Erythroblast (primary cell): ENCODE measurements around the gene ZMIZ1.

Source experiments
- GATA1 ChIP-seq: IDR thresholded peaks from 2 replicates; pipeline ENCODE4 v1.6.1; 2011; ENCODE audit warnings: low read depth, mild to moderate bottlenecking, control low read depth, low read length, moderate library complexity
- POLR2A ChIP-seq: IDR thresholded peaks from 2 replicates; pipeline ENCODE4 v1.6.1; 2011; ENCODE audit warnings: mild to moderate bottlenecking, low read length

DNA sequence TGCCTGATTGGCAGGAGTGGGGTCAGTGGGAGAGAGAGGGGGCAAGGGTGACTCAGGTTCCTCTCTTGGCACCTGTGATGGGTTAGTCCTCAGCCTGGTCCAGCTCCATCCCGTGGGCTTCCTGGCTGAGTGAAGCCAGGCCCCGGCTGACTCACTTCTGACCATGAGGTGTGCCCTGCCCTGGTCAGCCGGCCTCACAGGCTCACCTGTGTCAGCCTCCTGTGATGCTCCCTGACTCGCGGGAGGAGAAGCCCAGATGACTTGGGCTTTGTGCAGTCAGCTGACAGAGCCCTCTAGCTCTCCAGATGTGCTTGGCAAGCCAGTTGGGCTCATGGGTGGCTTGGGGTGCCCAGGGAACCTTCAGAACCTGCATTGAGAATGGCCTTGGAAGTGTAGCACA, 262.5 kb downstream of the ZMIZ1 start:
- no peak for TF ChIP-seq POLR2A
- no peak for TF ChIP-seq GATA1
